ENCODE results near the gene SPG21.

SPG21 gene

DNA sequence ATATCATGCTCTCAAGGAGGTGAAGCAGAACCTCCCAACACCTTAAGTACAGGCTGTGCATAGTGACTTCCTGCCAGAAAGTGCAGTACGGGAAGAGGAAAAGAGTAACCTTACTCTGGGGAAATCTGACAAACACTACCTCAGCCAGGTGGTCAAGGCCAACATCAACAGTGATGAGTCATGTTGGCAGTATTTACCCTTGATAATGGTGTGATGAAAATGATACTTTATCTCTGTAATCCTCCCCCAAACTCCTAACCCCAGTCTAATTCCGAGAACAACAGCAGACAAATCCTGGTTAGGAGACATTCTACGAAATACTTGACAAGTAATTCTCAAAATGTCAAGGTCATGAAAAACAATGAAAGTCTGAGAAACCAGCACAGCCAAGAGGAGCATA lies 51.5 kb downstream of the SPG21 start:
- DNase-seq (ENCODE audit: low spot score), result no peak

DNA sequence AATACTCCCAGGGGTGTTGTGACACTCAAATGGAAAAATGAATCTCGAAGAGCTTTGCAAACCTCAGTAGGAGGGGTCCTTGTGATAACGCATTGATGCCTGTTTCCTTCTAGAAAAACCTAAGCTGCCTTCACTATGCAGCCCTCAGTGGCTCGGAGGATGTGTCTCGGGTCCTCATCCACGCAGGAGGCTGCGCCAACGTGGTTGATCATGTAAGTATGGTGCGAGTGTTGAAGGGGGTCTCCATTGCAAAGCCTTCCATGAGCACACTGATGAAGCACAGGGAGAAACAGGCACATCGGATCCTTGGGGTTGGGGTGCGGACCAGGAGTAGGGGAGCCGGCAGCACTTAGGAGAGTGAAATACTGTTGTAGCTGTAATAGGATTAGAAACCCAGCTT lies 55.7 kb downstream of the SPG21 start:
- DNase-seq (ENCODE audit: low spot score), result no peak

DNA sequence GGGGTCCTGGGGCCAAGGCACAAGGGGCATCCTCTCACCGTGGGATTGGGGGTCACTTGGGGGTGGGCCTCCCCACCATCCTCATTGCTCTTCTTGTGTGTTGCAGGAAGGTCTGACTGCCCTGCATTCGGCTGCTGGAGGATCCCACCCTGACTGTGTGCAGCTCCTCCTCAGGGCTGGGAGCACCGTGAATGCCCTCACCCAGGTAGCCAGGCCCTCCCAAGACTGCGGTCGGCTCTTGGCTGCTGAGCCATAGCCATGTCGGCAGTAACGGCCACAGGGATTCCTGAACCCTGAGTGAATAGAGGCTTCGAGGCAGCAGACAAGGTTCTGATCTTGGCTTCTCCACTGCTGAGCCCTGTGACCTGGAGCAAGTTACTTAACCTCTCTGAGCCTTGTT lies 58.3 kb downstream of the SPG21 start:
- DNase-seq (ENCODE audit: low spot score), result no peak

DNA sequence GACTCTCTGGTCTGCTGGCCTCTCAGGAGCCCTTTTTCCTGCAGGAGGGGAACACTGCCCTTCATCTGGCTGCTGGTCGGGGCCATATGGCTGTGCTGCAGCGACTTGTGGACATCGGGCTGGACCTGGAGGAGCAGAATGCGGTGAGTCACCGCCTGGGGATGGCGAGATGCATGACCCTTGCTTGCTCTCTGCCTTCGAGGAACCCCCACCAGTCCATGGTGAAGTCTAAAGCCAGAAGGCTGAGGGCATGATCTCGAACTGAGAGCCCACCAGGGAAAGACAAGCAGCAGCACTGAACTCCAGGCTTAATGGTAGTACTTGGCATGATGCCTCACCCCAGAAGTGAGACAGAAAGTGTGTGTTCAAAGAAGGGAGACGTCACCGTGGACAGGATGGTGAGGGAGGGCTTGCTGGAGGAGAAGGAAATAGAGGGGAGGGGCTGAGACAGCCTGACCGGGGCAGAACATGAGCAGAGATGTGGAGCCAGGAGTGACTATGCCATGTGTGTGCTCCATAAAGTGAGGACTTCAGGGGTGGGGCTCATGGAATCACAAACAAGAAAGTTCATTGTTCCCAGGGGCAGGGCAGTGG lies 58.8 kb downstream of the SPG21 start:
- no peak for DNase-seq (ENCODE audit: low spot score)

DNA sequence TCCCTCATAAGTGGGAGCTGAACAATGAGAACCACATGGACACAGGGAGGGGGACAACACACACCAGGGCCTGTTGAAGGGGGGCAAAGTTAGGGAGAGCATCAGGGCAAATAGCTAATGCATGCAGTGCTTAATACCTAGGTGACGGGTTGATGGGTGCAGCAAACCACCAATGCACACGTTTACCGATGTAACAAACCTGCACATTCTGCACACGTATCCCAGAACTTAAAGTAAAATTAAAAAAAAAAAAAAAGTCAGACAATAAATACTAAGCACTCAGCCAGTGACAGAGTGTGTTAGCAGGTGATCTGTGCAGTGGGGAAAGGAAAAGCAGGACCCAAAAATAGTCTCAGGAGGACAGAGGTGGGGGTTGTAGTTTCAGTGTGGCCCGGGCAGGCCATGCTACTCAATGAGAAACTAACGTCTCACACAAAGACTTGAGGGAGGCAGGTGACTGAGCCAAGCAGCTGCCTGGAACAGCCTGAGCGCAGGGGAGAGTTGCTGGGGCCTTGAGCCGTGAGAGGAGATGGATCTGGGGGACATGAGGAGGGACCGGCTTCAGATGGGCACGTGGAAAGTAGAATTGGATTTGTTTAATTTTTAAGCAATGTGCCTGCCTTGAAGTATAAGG lies 59.6 kb downstream of the SPG21 start:
- no peak for DNase-seq (ENCODE audit: low spot score)

DNA sequence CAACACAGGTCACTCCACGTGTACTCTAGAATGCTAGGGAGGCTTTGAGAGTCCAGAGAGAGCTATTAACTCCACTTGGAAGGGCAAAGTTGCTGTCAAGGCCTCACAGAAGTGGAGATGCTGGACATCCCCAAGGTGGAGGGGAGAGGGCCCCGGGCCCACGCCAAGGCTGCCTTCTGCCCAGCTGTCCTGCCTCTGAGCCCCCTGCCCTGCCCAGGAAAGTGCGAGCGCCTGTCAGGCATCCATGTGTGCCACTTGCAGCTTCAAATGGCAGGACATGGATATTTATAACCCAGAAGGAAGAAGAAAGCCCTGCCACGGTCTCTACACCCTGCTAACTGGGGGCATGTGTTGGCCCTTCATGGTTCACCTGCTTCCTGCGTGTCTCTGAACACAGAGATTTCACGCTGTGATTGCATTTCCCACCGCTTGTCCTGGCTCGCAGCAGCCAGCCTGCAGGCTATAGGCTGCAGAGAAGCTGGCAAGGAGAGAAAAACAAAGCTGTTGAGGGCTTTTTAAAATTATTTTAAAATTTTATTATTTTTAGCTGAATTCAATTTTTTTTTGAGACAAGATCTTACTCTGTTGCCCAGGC lies 61.0 kb downstream of the SPG21 start:
- DNase-seq (ENCODE audit: low spot score), result no peak

DNA sequence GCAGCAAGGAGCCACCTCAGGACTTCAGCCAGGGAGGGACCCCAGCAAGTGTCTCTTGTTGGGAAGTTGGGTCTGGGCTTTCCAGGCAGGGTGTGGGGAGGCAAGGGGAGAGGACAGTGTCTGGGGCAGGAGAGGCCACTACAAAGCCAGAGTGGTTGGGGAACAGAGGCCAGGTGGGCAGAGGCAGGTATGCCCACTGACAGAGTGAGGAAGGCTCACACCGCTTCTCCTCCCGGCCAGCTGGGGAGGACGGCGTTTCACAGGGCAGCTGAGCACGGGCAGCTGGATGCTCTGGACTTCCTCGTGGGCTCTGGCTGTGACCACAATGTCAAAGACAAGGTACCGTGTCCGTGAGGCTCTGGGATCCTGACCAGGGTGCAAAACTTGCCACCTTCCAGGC lies 63.1 kb downstream of the SPG21 start:
- DNase-seq (ENCODE audit: low spot score), result no peak

DNA sequence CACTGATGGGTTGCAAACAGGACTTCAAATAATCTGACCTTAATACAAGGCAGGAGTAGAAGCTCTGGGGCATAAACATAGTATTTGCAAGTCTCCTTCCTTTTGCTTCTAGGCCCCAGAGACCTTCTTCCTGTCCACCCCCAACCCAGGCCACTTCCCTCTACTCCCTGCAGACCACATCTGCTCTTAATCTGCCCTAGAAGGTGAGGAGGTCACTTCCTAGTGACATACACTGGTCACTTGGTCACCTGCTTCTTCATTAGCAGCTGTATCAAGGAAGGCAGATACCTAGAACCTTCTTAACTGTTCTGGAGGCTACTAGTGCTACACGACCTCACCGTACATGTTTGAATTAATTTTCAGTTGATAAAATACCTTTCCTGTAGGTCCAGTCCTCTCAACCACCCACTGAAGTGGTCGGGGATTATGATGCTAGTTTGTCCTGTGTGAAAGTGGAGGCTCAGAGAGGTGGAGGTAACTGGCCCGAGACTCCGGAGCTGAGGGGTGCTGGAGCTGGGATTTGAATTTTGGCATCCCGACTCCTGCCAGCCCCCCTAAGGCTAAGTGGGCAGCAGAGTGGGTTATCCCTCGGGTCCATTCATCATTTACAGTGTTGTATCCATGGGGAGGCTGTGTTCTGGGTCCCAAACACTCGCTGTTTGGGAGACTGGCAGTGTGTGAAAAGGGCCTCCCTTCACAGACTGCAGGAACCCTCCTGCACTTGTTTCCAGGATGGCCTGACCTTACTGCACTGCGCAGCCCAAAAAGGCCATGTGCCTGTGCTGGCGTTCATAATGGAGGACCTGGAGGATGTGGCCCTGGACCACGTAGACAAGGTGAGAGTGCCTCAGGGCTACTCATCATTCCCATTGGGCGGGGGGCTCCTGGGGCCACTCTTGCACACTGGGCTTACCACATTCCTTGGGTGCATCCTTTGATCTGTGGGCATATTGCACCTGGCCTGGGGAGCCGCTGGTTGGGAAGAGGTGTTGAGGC lies 64.1 kb downstream of the SPG21 start:
- DNase-seq (ENCODE audit: low spot score), result no peak

DNA sequence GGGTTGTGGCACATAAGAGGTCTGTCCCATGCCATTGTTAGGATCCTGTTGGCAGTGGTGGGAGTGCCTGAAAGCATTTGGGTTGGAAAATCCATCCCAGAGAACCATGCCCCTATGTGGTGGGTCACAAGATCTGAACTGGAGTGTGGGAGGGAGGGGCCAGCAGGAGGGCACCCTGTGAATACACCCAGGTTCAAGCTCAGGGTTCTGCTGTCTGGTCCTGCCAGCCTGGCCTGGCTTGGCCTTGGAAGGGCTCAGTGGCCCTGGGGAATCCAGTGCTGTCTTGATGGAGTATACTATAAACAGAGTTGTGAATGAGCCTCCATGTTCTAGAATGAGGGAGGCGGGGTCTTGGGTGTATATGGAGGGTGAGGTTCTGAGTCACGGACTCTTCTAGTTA lies 66.2 kb downstream of the SPG21 start:
- no peak for DNase-seq (ENCODE audit: low spot score)

DNA sequence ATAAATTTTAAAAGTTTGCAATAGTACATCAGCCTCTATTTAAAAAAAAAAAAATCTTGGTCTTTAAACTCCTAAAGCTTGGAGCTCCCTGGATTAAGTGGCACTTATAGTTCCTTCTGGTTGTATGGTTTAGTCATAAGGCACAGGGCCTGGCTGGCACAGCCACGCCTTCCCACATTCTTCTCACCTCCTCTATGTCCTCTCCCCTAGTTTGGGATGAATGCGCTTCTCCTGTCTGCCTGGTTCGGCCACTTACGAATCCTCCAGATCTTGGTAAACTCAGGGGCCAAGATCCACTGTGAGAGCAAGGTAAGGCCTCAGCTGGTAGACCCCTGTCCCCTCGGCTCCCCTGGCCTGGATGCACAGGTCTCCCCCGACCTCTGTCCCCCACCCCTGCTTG lies 68.0 kb downstream of the SPG21 start:
- no peak for DNase-seq (ENCODE audit: low spot score)

DNA sequence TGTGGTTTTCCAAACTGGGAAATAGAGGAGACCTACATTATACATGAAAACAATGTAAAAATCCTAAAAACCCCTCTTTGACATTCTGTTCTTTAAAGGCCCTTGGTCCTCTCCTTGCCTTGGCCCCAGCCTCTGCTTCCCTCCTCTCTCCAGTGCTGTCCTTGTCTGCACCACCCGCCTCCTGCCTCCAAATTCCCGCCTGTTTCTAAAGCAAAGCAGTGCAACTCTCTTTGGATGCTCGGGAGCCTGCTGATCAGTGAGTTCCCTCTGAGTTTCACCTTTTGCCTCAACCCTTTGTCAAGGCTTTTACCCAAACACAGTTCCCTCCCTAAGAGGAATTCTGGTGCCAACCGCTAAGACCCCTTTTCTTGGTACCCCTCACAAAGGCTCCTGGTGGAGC lies 70.0 kb downstream of the SPG21 start:
- DNase-seq (ENCODE audit: low spot score), result no peak

DNA sequence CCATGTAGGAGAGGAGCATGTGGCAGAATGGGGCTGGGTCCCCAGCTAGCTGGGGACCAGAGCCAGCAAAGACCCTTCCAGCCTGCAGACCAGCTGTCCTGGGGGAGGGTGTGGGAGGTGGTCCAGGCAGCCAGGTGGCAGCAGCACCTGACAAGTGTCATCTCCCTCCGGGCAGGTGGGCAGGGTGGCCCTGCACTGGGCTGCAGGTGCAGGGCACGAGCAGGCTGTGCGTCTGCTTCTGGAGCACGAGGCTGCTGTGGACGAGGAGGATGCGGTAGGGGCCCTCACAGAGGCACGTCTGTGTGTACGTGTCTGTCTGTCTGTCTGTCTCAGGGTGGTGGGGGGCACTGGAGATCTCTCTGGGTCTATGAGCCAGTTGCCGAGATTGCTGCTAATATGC lies 72.5 kb downstream of the SPG21 start:
- no peak for DNase-seq (ENCODE audit: low spot score)

DNA sequence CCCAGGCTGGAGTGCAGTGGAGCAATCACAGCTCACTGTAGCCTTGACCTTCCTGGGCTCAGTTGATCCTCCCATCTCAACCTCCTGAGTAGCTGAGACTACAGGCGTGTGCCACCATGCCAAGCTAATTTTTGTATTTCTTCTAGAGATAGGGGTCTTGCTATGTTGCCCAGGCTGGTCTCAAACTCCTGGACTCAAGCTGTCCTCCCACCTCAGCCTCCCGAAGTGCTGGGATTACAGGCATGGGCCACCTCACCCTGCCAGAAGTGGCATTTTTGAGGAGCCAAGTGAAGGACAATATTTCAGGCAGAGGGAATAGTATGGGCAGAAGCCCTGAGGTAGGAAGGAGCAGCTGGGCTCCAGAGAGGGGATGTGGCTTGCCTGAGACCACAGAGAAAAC lies 73.3 kb downstream of the SPG21 start:
- DNase-seq (ENCODE audit: low spot score), result no peak

DNA sequence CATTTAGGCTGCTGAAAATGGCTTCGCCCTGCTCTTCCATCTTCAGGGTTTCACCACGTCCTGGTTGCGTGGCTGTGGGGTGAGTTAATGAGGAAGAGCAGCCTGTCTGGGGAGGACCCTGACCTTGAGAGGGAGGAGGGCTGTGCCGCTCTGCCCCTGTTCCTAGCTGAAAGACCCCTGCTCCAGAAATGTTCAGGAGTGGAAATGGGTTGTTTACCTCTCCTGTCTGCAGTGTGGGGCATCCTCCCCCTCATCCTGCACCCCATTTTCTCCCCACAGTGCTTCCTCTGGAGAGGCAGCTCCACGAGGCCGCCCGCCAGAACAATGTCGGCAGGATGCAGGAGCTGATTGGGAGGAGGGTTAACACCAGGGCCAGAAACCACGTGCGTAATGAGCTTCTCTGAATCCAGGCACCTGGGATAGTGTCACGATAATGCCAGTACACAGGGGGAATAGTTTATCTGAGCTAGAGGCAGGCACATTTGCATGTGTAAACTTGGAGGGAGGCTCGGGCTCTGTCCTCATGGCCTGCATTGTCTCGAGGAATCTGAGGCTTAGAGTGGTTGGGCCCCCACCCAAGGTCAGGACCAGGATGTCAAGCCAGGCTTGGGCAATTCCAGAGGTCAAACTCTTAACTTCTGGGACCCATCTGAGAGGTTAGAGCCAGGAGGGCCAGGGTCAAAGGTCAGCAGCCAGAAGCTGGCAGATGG lies 74.0 kb downstream of the SPG21 start:
- DNase-seq (ENCODE audit: low spot score), result no peak

Data from hematopoietic multipotent progenitor cell treated with erythropoietin and hydrocortisone succinate and interleukin-3 and kit ligand, for 15 days (in vitro differentiated cells).